Sigmoid colon (tissue), 7 donors: ENCODE data around the gene RNFT2. TPM values are rescaled to one million over a fixed set of nuclear protein-coding genes. Genes with fewer than 3 reads are reported as not detected.

Experiments
- DNase-seq: peaks from one replicate; pipeline ENCODE4 v3.0.0-alpha.2; 2019
- H3K27ac ChIP-seq, 4 donors: fragments of 200-600 bp; sonication (generic); one replicate each; pipeline ENCODE4 v1.5.1; 2016 to 2019; ENCODE audit warnings: mild to moderate bottlenecking in 1 of 4
- H3K27me3 ChIP-seq, 3 donors: fragments of 200-600 bp; sonication (generic); one replicate each; pipeline ENCODE4 v1.5.1; 2019; ENCODE audit warnings: mild to moderate bottlenecking in 1 of 3
- H3K36me3 ChIP-seq, 4 donors: fragments of 200-600 bp; sonication (generic); one replicate each; pipeline ENCODE4 v1.5.1; 2016 to 2019
- H3K4me1 ChIP-seq, 4 donors: fragments of 200-600 bp; sonication (generic); one replicate each; pipeline ENCODE4 v1.5.1; 2017 to 2019
- H3K4me3 ChIP-seq, 4 donors: fragments of 200-600 bp; sonication (generic); one replicate each; pipeline ENCODE4 v1.5.1; 2017 to 2019; ENCODE audit warnings: mild to moderate bottlenecking in 2 of 4, moderate library complexity in 1 of 4
- H3K9me3 ChIP-seq, 4 donors: fragments of 200-600 bp in 3 of 4; sonication (generic) in 3 of 4; one replicate each; pipeline versions ENCODE4 v1.5.1 to v1.6.1; 2013 to 2019
- CTCF ChIP-seq, 4 experiments: fragments of 450-650 bp in 3 of 4; fragments of 200-600 bp in 1 of 4; IDR thresholded peaks; one replicate each; pipeline ENCODE4 v1.5.1; 2016 to 2019; ENCODE audit warnings: antibody characterized with exemption in 4 of 4, mild to moderate bottlenecking in 3 of 4, moderate library complexity in 2 of 4
- EP300 ChIP-seq, 4 donors: sonication (generic); formaldehyde crosslinking; IDR thresholded peaks; one replicate each; pipeline ENCODE4 v1.6.1; 2017; ENCODE audit warnings: antibody characterized with exemption in 4 of 4
- POLR2A ChIP-seq, 2 donors: fragments of 450-650 bp; IDR thresholded peaks; one replicate each; pipeline ENCODE4 v1.6.1; 2016; ENCODE audit warnings: antibody characterized with exemption in 2 of 2, mild to moderate bottlenecking in 2 of 2, moderate library complexity in 2 of 2
- POLR2AphosphoS5 ChIP-seq, 4 donors: sonication (generic); formaldehyde crosslinking; IDR thresholded peaks; one replicate each; pipeline ENCODE4 v1.6.1; 2017; ENCODE audit warnings: antibody characterized with exemption in 4 of 4
- WGBS, 2 donors: extraction: QIAGEN DNeasy Blood & Tissue Kit; methylation state at CpG; one replicate each; pipeline ENCODE4 v1.1.7; 2013; 5-methylcytosine and 5-hydroxymethylcytosine counted together
- intact Hi-C: fragments of 100-400 bp; cut with DNase I; formaldehyde crosslinking; loops from one replicate; pipeline ENCODE4 v1.15.1; 2023
- polyA plus RNA-seq, 3 donors: library from polyadenylated mRNA; stranded (reverse); fragments of 200-250 nt; gene quantifications; one replicate each; pipeline ENCODE4 v1.2.3, GENCODE V29; 2013
- small RNA-seq, 3 donors: library from RNA; depleted of rRNA; stranded (forward); fragments of <200 nt; gene quantifications; one replicate each; pipeline ENCODE3, GENCODE V24; 2016
- total RNA-seq, 4 donors: library from RNA; depleted of rRNA; stranded (reverse); fragments of >200 nt; gene quantifications; one replicate each; pipeline ENCODE4 v1.1.0, GENCODE V29; 2016
- donor health status: healthy with polysubstance abuse.
- donor health status: Bipolar disorder and iron deficiency.
- donor health status: healthy.

RNFT2 gene
- total and polyA plus RNA-seq, 7 donors: 0.36 to 4.3 (median 1.1) TPM

DNA sequence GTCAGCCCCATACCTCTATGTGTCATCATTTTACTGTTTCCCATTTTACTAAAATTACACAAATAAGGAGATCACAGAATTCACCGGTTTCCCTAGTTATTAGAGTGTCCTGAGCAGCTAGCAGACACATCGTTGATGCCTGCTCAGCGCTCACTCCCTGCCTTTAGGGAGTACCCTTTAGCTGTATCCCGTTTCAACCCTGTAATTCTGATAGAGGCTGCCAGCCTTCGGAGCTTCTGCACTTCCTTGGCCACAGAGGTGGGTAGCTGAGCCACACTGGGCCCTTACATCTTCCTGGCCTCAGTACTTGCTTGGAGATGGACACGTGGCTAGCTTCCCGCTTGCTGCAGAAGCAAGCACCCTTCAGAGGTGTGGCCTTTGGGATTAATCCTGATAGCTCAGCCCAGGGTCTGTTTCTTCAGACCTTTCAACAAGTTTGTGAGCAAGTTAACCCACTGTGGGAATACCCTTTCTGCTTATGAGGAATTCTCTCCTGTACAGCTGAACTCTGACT is 158.4 kb downstream of the RNFT2 start:
- H3K9me3 ChIP-seq: no peaks in the 10 kb centered on the region
- TF ChIP-seq CTCF (IDR thresholded peaks at IDR 0.05) (no peak), POLR2A (IDR thresholded peaks at IDR 0.05) (no peak), EP300 (IDR thresholded peaks at IDR 0.05) (no peak), POLR2AphosphoS5 (IDR thresholded peaks at IDR 0.05) (no peak)
- no peak for DNase-seq
- WGBS, 2 donors: 74 to 80% methylated on average over 7 of the region's 7 CpGs
- H3K4me1 ChIP-seq: no peaks in the 10 kb centered on the region
- no peak overlapping the region for H3K27ac ChIP-seq
- intact Hi-C loops: no loop called here
- peaks cover 0 to 28% (median 0%) of the 10 kb centered on the region in 3 donors for H3K27me3 ChIP-seq
- H3K36me3 ChIP-seq: no peaks in the 10 kb centered on the region
- no peak overlapping the region for H3K4me3 ChIP-seq

GRCh38 chr12:116897476-116897875 is 159.4 kb downstream of the RNFT2 start:
- H3K27ac ChIP-seq: no peak overlapping the region
- TF ChIP-seq EP300 (IDR thresholded peaks at IDR 0.05): no peak
- no peak for TF ChIP-seq POLR2AphosphoS5 (IDR thresholded peaks at IDR 0.05)
- TF ChIP-seq CTCF (IDR thresholded peaks at IDR 0.05): no peak
- TF ChIP-seq POLR2A (IDR thresholded peaks at IDR 0.05): no peak
- WGBS, 2 donors: 73 to 75% methylated on average over 4 of the region's 4 CpGs
- no peaks in the 10 kb centered on the region for H3K4me1 ChIP-seq
- H3K36me3 ChIP-seq: no peaks in the 10 kb centered on the region
- no peaks in the 10 kb centered on the region for H3K9me3 ChIP-seq
- H3K27me3 ChIP-seq: peaks cover 0 to 32% (median 0%) of the 10 kb centered on the region in 3 donors
- intact Hi-C loops: no loop called here
- no peak overlapping the region for H3K4me3 ChIP-seq
- no peak for DNase-seq

DNA sequence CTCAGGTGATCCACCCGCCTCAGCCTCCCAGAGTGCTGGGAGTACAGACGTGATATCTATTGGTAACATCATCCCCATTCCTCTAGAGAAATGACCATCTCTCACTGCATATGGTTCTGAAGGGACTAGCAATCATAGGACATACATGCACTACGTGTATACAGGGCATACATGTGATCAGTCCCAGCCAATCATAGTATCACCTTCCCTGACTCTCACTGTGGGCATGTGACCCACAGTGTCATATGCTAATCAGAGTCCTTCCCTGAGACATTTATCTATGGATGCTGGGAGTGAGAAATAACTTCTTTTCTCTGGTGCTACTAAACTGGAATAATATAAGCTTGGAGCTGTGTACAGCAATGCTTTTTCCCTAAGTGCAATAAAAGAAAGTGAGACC is 160.6 kb downstream of the RNFT2 start:
- H3K27me3 ChIP-seq: peaks cover 0 to 32% (median 0%) of the 10 kb centered on the region in 3 donors
- H3K36me3 ChIP-seq: no peaks in the 10 kb centered on the region
- H3K9me3 ChIP-seq: no peaks in the 10 kb centered on the region
- no peaks in the 10 kb centered on the region for H3K4me1 ChIP-seq
- H3K4me3 ChIP-seq: no peak overlapping the region
- WGBS, 2 donors: 52 to 68% methylated on average over 3 of the region's 3 CpGs
- H3K27ac ChIP-seq: no peak overlapping the region
- TF ChIP-seq POLR2AphosphoS5 (IDR thresholded peaks at IDR 0.05): no peak
- no peak for TF ChIP-seq EP300 (IDR thresholded peaks at IDR 0.05)
- TF ChIP-seq CTCF (IDR thresholded peaks at IDR 0.05): no peak
- TF ChIP-seq POLR2A (IDR thresholded peaks at IDR 0.05): no peak
- DNase-seq: no peak
- intact Hi-C loops: no loop called here

DNA sequence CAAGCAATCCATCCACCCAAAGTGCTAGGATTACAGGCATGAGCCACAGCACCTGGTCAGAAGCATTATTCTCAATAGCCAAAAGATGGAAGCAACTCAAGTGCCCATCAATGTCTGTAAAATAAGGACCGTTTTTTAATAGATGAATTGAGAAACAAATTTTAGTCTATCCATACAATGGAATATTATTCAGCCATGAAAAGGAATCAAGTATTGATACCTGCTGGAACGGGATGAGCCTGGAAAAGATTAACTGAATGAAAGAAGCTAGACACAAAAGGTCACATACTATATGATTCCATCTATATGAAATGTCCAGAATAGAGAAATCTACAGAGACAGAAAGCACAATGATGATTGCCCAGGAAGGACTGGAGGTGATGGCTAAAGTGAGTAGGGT is 163.5 kb downstream of the RNFT2 start:
- no peak overlapping the region for H3K4me3 ChIP-seq
- peaks cover 0 to 32% (median 0%) of the 10 kb centered on the region in 3 donors for H3K27me3 ChIP-seq
- H3K9me3 ChIP-seq: no peaks in the 10 kb centered on the region
- H3K36me3 ChIP-seq: no peaks in the 10 kb centered on the region
- DNase-seq: no peak
- TF ChIP-seq POLR2A (IDR thresholded peaks at IDR 0.05) (no peak), POLR2AphosphoS5 (IDR thresholded peaks at IDR 0.05) (no peak), EP300 (IDR thresholded peaks at IDR 0.05) (no peak), CTCF (IDR thresholded peaks at IDR 0.05) (no peak)
- no peaks in the 10 kb centered on the region for H3K4me1 ChIP-seq
- no peak overlapping the region for H3K27ac ChIP-seq
- intact Hi-C loops: no loop called here
- WGBS, 2 donors: 84 to 88% methylated on average over 2 of the region's 2 CpGs

Small RNAs within 50 kb of the gene (small RNA-seq; reads per million reads assigned to genes)
- gene RNU6-558P: 0 reads per million in 3 donors

Other genes starting within 250 kb of the RNFT2 start
- 1 to 10 TPM in 1 of 4 donors, not detected in 3; 1.1 TPM for gene MAP1LC3B2, start 178.9 kb upstream of the RNFT2 start, total RNA-seq
- gene MAP1LC3B2, start 178.9 kb upstream of the RNFT2 start, polyA plus RNA-seq: 1 to 10 TPM in 2 of 3 donors, under 1 TPM in 1; 0.90 to 6.2 (median 4.8) TPM
- 10 to 100 TPM; 10.5 to 18.0 (median 13.7) TPM for gene SPRING1, start 246 bp upstream of the RNFT2 start, total RNA-seq
- gene SPRING1, start 246 bp upstream of the RNFT2 start, polyA plus RNA-seq: 10 to 100 TPM; 16.2 to 38.6 (median 35.4) TPM
- under 1 TPM in 1 of 4 donors, not detected in 3; under 0.01 TPM for gene HRK, start 143.1 kb downstream of the RNFT2 start, total RNA-seq
- under 1 TPM; under 0.01 to 0.92 (median 0.38) TPM for gene HRK, start 143.1 kb downstream of the RNFT2 start, polyA plus RNA-seq
- 10 to 100 TPM in 2 of 4 donors, 1 to 10 TPM in 2; 7.7 to 19.1 (median 10.7) TPM for gene FBXW8, start 172.6 kb downstream of the RNFT2 start, total RNA-seq
- gene FBXW8, start 172.6 kb downstream of the RNFT2 start, polyA plus RNA-seq: 1 to 10 TPM; 2.3 to 6.3 (median 3.0) TPM